ENCODE measurements around the gene FKBP2. TPM values are rescaled to one million over a fixed set of nuclear protein-coding genes. Genes with fewer than 3 reads are reported as not detected.

The FKBP2 gene
- total RNA-seq, 1 experiment from 2014 or later: 41.0 TPM

DNA sequence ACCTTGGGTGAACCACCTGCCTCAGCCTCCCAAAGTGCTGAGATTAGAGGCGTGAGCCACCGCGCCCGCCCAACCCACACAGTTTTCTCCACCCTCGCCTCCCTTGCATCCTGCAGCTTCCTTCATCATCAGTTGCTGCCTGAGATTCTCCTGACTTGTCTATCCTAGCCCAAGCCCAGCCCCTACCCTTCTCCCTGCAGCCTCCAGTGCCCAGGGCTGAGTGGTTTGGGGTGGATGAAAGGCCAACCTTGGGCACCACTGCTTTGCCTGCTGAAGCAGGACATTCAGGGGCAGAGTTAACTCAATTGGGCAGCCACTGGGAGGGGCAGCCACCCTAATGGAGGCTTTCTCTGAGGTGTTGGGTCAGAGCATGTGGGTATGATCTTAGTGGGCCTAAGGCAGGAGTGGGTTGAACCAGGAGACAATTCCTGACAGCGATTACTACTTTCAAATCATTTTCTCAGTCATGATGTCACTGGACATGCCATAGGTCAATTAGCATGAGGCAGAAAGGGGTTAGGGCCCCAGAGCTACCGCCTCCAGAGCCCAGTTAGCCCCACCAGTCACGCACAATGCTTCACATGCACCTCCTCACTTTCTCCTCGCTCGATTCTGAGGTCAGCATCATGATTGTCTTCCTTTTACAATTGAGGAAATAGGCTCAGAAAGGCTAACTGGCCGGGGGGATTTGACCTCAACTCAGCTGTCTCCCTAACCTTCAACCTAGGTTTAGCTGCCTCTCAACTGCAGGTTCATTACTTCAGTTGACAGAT is 1.0 kb upstream of the FKBP2 start:
- Histone ChIP-seq H3K27me3 (ENCODE audit: insufficient read depth, low read length) (no peaks in the 10 kb centered on the region), H2BK12ac (ENCODE audit: insufficient read length, low read depth, low read length) (no peak overlapping the region), H2AK5ac (ENCODE audit: insufficient read length, low read length) (no peak overlapping the region), H4K8ac (replicated peaks; ENCODE audit: insufficient read length, low read depth, low read length) (no peak overlapping the region), H3K9me3 (ENCODE audit: control insufficient read depth, low read depth, low read length) (no peaks in the 10 kb centered on the region), H2BK15ac (ENCODE audit: low read depth, low read length) (no peak overlapping the region), H3K4me1 (ENCODE audit: insufficient read depth, low read length) (no peaks in the 10 kb centered on the region), H3K27ac (ENCODE audit: insufficient read length, low read depth, low read length) (no peak overlapping the region), H2BK5ac (ENCODE audit: insufficient read length, low read length) (no peak overlapping the region), H3K23ac (ENCODE audit: insufficient read length, low read depth, low read length) (no peak overlapping the region), H2BK120ac (ENCODE audit: low read depth, low read length, poor library complexity, severe bottlenecking) (no peak overlapping the region), H3K18ac (ENCODE audit: insufficient read length, low read depth, low read length) (no peak overlapping the region), H3K9ac (ENCODE audit: extremely low read depth, insufficient read length, low read length) (peak overlapping the region; percentile 3), H3T11ph (ENCODE audit: low read length) (no peak overlapping the region), H4K91ac (ENCODE audit: insufficient read length, low read depth, low read length) (no peak overlapping the region), H3K23me2 (ENCODE audit: insufficient read length, low read depth, low read length, poor library complexity, severe bottlenecking) (peaks cover 10% of the 10 kb centered on the region), H2AFZ (ENCODE audit: low read length) (no peak overlapping the region), H3K14ac (ENCODE audit: insufficient read depth, low read length) (peak overlapping the region; percentile 26; the same call in 1 of the 2 replicates), H3K79me2 (ENCODE audit: insufficient read depth, low read length) (peaks cover 2% of the 10 kb centered on the region; the same call in 1 of the 2 replicates), H4K20me1 (ENCODE audit: control insufficient read depth, insufficient read depth, insufficient read length) (no peaks in the 10 kb centered on the region), H3K56ac (ENCODE audit: insufficient read length, low read depth, low read length) (no peak overlapping the region), H3K4me2 (ENCODE audit: insufficient read depth, insufficient read length, low read length) (peak overlapping the region; percentile 63), H3K4ac (ENCODE audit: low read depth, low read length) (no peak overlapping the region), H3K79me1 (ENCODE audit: insufficient read depth, low read depth, low read length, poor library complexity, severe bottlenecking) (no peaks in the 10 kb centered on the region), H4K5ac (ENCODE audit: insufficient read length, low read depth, low read length) (no peak overlapping the region), H2BK20ac (ENCODE audit: low read depth, low read length, poor library complexity, severe bottlenecking) (no peak overlapping the region)
- Mint-ChIP-seq H3K27ac (peak overlapping the region; percentile 99; a peak in 6 of 7 replicates), H3K4me1 (peaks cover 28 to 30% of the 10 kb centered on the region in 2 experiments), H3K36me3 (ENCODE audit: insufficient read depth in 1 of 3, low read depth in 3 of 3) (peaks cover 13 to 44% (median 26%) of the 10 kb centered on the region in 3 experiments), H3K27me3 (ENCODE audit: low read depth) (no peaks in the 10 kb centered on the region), H3K4me3 (peak overlapping the region; percentile 85 to 93), H3K9me3 (no peaks in the 10 kb centered on the region)
- DNase-seq: no peak
- TF ChIP-seq, protein P1, sequence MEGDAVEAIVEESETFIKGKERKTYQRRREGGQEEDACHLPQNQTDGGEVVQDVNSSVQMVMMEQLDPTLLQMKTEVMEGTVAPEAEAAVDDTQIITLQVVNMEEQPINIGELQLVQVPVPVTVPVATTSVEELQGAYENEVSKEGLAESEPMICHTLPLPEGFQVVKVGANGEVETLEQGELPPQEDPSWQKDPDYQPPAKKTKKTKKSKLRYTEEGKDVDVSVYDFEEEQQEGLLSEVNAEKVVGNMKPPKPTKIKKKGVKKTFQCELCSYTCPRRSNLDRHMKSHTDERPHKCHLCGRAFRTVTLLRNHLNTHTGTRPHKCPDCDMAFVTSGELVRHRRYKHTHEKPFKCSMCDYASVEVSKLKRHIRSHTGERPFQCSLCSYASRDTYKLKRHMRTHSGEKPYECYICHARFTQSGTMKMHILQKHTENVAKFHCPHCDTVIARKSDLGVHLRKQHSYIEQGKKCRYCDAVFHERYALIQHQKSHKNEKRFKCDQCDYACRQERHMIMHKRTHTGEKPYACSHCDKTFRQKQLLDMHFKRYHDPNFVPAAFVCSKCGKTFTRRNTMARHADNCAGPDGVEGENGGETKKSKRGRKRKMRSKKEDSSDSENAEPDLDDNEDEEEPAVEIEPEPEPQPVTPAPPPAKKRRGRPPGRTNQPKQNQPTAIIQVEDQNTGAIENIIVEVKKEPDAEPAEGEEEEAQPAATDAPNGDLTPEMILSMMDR (conservative IDR thresholded peaks at IDR 0.05): no peak
- no CpG with 5 or more reads among the region's 11 CpGs for WGBS (ENCODE audit: extremely low coverage, insufficient read length, low lambda C conversion rate)
